Measurements from ENCODE around the gene CHD9NB.

CHD9NB gene

DNA sequence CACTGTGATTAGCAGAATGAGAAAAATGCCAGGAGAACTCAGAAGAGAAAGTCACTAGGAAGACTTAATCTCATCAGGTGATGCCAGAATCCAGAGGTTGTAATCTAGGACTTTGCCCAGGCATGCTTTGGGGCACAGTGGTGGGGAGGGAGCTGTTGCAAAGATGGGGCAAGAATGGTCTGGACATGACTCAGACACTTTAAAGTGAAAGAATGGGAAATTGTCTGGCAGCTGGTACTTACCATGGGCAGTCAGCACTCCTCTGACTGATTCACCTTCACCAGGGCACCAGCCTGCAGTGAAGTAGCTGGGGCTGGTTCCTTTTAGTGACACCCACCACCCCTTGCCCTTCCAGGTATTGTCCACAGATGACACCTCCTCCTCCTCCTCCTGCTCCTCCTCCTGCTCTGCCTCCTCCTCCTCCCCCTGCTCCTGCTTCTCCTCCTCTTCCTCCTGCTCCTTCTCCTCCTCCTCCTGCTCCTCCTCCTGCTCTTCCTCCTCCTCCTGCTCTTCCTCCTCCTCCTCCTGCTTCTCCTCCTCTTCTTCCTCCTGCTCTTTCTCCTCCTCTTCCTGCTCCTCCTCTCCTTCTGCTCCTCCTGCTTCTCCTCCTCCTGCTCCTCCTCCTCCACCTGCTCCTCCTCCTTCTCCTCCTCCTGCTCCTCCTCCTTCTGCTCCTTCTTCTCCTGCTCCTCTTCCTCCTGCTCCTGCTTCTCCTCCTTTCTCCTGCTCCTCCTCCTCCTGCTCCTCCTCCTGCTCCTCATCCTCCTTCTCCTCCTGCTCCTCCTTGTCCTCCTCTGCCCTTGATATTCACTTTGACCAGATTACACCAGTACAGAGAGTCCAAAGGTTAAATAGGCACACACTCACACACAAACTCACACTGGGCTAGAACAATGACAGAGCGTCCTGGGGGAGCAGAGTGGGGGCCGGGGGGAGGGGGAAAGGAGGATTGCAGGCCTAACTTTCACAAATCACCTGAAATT is at the start of gene CHD9NB:
Gene CHD9NB (minus strand): TSS at position 379 of the 983 bp plus-strand sequence. CDS start 8,739 bp downstream, outside the sequence.
- FAIRE-seq, result peak; percentile 74
- peak; percentile 81 for DNase-seq (ENCODE audit: low spot score)

DNA sequence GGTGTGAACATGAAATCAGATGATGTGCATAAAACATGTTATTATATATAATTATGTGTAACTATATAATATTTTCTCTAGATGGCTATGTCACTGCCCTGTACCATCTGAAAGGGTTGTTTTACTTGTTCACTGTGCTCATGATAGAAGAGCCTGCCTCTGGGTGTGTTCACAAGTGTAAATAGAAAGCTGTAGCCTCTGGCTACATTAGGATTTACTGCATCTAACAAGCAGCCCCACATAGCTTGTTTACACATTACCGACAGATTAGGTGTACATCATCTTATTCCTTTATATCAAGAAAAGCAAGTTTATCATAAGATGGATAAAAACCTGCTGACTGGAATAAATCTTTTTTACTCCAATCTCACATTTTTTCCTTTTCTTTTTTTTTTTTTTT is 48.2 kb upstream of the CHD9NB start:
- DNase-seq (ENCODE audit: low spot score) (no peak), FAIRE-seq (no peak)

DNA sequence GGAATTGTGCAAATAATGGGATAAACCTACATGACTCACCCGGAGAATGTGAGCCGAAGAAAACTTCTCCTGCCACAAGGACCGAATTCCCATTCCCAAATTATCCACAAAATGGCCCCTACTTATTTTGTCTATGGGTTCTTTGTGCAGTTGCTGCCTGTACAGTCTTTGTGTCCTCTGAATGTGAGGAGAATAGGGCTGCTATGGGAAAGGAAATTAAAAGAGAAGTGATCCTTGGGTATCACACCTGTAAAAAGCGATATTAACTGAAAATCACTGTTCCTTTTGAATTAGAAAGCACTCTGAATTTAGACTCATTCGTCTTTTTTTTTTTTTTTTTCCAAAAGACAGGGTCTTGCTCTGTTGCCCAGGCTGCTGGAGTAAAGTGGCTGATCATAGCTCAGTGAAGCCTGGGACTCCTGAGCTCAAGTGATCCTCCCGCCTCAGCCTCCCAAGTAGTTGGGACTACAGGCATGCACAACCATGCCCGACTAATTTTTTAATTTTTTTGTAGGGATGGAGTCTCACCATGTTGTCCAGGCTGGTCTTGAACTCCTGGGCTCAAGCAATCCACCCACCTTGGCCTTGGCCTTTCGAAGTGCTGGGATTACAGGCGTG is 47.5 kb upstream of the CHD9NB start:
- DNase-seq (ENCODE audit: low spot score), result no peak
- no peak for FAIRE-seq

DNA sequence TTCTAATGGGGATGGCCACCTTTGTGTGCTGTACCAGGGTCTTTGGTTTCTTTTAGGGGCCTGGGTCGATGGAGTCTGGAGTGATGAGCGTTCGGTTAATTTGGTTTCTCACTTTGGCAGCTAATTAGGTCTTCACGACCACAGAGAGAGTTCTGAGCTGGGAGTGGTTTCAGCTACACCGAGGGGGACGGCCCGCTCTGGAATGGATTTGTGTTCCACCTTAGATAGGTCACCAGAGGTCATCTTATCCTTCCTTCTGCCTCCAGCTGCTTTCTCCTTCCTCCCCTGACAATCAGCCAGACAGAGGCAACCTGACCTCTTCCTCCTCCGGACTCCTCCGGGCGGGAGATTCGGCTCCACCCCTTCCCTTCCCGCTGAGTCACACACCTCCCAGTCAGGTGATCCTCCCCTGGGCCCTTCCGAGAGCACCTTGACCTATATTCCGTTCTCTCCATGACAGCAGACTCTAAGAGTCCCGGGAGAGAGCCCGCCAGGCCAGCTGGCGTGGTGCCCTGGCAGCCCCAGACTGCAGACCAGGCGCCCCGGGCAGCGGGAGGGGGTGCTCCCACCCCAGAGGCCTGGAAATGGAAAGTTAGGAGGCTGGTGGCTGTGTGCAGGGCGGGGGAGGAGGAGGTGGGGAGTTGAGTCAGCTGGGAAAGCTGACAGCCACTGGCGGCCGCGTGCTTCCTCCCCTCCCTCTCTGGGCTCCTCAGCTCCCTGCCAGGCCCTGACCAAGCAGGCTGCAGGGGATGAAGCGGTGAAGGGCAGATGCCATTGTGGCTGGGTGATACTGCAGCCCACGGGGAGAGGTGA is 46.8 kb upstream of the CHD9NB start:
- peak; percentile 20 for FAIRE-seq
- peak; percentile 88 for DNase-seq (ENCODE audit: low spot score)

DNA sequence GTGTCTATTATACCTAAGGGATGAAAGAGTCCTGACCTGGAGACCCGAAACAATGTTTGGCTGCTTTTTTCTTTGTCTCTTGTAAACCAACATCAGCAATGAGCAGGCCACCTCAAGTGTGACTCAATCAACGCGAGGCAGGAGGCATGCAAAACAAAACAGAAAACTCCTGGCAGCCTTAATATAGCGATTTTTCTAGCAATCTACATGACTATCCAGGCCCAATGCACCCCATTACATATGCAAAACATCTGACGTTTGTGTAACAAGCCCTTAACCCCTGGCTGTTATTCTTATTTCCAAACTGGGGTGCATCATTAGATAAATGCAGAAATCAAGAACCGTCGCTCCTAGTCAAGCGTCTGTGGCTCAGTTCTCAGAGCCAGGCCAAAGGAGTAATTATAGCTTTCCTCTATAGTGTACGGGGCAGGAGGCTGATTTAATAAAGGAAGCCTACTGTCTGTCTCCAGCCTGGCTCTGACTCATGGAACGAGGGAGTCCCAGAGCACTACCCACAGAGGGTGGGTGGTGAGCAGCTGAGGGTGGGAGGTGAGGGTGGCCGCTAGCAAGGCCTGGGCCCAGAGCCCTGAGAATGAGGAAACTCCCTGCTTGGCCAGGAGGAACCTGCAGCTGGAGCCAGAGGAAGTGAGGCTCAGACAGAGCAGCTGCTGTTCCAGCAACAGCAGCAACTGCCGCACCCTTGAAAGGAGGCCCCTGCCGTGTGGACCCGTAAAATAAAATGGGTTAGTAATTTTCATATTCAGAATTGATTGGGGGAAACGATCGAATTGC is 46.0 kb upstream of the CHD9NB start:
- FAIRE-seq (no peak), DNase-seq (ENCODE audit: low spot score) (peak; percentile 76)

DNA sequence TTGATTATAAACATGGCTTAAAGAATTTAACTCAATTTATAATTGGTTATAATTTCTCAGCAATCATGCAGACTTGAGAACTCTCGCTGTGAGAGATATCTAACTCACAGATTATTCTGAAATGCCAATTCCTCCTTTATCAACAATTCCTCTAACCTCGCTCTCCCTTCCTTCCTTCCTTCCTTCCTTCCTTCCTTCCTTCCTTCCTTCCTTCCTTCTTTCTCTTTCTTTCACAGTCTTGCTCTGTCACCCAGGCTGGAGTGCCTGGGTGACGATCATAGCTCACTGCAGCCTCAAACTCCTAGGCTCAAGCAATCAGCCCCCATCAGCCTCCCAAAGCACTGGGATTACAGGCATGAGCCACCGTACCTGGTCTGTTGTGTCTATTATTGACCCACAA is 44.5 kb upstream of the CHD9NB start:
- DNase-seq (ENCODE audit: low spot score) (no peak), FAIRE-seq (no peak)

DNA sequence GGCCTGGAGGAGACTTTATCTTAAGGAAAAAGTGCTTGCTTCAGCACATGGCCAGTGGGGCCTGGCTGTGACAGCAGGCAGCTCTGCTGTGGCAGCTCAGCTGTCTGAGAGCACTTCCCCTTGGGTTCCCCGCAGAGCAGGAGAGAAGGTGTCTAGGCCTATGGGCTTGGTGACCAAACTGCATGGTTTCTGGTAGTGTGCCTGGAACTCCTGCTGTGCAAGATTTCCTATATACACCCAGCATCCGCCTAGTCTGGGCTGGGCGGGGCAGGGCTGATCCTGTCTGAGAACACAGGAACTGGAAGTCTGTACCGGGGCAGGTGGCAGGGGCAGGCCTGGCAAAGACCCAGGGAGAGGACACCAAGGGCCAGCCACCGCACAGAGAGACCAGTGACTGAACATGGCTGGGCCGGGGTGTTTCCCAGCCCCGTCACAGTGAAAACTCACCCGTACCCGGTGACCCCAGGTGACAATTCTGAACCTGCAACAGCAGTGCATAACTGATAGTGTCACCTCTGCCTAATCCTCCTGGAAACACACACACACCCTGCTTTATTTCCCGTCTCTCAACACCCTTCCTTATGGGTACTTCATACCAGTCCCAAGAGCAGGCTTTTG is 41.4 kb upstream of the CHD9NB start:
- FAIRE-seq, result no peak
- DNase-seq (ENCODE audit: low spot score), result no peak

DNA sequence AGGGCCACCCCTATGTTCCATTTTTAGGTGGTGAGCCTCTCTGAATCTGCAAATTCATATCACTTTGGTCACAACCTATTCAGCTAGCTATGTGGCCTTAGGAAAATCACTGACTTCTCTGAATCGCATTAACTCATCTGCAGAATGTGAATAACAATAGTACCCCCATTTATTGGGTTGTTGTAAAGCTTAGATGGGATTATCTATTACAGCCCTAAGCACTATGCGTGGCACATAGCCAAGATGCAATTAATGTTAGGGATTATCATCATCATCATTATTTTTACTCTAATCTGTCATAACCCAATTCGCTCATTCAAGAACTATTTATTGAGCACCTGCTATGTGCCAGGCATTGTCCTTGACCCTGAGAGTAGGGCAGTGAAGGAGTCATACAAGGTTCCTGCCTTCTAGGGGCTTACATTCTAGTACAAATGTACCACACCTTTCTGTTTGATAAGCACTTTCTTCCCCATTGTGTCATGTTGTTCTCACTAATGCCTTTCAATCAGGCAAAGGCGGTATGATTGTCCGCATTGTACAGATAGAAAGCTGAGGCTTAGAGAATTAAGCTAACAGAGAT is 40.6 kb upstream of the CHD9NB start:
- FAIRE-seq (no peak), DNase-seq (ENCODE audit: low spot score) (no peak)

DNA sequence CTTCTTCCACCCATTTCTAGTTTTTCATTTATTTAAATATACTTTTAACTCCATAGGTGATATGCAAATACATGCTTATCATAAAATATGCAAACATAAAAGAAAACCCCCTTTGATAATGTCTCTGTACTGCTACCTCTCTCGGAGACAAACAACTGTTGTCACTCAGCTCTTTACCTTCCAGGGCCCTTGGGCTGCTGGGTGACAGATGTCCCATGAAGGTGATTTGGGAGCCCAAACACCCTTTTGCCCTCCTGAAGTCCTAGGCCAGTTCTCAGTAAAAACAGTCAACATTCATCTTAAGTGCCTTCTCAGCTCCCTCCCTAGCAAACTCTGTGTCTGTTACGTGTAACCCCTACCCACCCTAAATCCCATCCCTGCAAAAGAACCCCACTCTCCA is 39.6 kb upstream of the CHD9NB start:
- FAIRE-seq, result no peak
- no peak for DNase-seq (ENCODE audit: low spot score)

DNA sequence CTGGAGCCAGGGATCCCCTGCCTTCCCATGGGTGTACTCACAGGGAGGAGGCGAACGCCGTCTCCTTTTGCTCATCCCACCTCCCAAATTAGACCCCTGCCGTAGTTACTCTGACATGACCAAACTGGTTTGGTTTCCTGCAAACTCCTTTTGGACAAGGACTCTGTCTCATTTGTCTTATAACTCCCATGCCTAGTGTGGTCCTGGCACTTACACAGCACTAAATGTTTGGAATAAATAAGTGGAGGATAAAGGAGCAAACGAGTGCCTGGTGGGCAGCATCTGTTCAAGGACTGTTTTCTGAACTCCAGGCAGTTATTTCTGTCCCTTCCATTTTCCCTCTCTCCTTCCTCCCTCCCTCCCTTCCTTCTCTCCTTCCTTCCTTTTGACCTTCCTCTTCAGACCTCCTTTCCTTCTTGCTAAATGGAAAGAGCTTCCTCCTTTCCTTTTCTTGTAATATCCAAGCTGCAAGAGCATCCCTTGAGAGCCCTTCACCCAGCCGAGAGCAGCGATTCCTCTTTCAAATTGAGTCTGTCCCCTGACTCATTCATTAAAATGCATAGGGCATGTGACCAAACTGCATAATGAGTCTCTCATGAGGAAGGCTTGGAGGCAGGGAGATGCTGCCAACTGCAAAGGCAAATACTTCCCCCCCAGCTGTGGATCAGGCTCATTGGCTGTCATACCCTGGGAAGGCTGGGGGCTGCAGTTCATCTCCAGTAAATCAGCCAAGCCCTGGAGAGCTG is 38.9 kb upstream of the CHD9NB start:
- DNase-seq (ENCODE audit: low spot score) (no peak), FAIRE-seq (no peak)

DNA sequence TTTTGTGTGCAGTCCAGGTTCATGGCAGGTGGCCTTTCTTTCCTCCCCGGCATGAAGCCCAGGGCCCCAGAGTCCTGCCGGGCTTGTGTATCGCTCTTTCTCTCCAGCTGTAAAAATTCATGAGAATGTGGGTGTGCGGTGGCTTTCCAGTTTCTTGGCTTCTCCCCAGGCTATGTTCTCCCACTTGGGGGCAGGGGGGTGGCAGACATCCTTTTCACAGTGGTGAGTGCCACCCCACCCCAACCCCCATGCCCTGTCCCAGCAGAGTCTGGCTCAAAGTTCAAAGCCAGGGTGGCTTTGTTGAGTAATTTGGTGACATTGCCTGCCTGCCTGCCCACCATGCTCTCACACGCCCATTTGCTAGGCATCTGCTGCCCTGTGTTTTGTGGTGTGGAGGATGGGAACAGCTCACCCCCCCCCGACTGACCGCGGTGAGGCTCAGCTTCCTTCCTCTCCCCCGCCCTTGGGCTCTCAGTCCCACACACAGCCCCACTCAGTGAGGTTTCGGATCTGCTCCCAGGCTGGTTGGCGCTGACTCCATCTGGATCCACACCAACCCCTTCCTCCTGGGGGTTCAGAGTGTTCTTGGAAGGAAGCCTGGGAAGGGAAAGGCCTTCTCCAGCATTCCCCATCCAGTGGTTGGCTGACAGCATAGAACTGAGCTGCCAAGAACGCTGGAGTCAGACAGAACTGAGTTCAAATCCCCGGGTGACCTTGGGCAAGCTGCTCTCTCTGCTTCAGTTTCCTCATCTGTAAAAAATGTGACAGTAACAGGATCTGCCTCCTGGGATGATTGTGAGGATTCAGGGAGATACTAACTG is 38.1 kb upstream of the CHD9NB start:
- FAIRE-seq, result no peak

DNA sequence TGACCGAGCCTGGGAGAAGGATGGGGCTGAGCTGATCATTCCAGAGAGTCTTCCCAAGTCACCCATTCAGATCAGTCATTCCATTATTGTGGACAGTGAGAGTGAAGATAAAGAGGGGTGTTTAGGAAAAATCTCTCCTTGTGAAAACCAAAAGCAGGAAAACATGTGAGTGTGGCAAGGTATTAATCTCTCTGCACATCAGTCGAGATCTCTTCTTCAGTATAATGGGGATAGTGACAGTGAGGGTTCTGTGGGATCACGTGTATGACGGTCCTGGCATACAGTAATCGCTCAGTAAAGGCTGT is 37.5 kb upstream of the CHD9NB start:
- no peak for DNase-seq (ENCODE audit: low spot score)
- FAIRE-seq, result no peak

More for the DNA sequence above, 38.1 kb upstream of the CHD9NB start:
- DNase-seq (ENCODE audit: low spot score), result peak; percentile 67

DNA sequence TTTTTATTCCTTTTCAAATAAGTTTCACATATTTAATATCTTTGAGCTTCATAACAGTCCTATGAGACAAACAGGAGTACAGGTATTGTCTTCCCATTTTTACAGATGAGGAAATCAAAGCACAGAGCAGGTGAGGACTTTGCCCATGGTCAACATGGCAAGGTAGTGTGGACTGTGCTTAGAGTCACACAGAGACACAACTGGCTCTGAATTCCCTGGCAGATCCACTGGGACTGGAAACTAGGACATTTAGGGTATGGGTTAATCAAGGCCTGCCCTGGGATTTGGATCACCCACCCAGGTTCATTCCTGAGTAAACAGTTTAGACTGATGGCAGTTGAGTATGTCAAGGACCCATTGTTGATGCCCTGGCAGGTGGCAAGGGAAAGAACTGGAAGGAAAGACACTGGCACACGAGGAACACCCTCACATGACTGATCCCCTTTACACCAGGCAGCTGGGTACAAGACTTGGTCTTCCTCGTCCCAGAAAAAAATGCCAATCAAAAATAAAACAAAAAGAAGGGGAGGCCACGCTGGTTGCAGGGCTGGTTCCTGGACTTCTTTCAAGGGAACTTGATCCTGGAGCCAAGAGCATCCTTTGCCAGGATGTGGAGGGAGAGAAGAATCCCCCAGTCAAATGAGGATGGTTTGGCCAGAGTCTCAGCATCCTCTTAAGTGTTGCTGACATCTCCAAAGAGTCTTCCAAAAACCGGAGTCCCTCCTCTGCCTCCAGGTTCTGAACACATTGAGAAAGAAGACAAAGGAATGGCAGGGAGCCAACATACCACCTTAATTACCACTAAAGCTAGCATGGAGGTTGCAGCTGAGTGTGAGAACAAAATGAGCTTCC is 37.0 kb upstream of the CHD9NB start:
- FAIRE-seq, result no peak

DNA sequence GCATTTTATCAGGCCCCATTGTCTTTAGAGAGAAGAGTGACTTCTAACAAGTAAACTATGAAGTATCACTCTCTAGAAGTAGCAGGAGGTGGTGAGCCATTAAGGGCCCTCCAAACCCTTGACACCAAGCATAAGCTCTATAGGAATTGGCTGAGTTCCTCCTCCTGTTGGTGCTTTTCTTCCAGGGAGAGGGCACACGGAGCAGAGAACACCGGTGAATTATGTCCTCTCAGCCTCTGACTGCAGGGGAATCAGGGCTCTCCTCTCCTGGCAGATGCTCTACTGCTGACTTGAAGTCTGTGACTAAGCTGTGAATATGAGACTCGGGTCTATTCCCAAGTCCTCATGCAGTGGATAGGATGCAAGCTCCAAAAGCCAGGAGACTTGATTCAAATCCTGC is 34.4 kb upstream of the CHD9NB start:
- FAIRE-seq, result no peak
- no peak for DNase-seq (ENCODE audit: low spot score)

More for the DNA sequence above, 37.0 kb upstream of the CHD9NB start:
- no peak for DNase-seq (ENCODE audit: low spot score)

DNA sequence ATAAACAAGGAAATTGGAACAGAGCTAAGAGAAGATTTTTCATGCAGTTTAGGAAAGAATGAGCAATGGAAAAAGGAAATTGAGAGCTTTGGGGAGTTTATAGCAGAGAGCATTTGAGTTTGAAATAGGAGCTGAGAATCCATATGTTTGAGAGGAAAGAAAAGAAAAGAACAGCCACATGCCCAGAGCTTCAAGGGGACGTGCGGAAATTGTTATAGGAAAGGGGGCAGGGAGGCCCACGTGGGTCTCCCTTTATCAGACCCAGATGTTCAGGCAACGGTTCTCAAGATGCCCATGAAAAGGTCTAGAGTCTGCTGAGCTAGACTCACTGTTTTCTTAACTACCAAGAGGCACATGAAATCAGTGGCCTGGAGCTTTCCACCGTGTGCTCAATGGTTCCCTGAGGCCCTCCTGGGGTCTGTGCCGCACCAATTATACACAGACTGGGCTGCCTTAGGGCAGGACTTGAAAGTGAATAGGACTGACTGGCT is 33.3 kb upstream of the CHD9NB start:
- DNase-seq (ENCODE audit: low spot score), result no peak
- no peak for FAIRE-seq

DNA sequence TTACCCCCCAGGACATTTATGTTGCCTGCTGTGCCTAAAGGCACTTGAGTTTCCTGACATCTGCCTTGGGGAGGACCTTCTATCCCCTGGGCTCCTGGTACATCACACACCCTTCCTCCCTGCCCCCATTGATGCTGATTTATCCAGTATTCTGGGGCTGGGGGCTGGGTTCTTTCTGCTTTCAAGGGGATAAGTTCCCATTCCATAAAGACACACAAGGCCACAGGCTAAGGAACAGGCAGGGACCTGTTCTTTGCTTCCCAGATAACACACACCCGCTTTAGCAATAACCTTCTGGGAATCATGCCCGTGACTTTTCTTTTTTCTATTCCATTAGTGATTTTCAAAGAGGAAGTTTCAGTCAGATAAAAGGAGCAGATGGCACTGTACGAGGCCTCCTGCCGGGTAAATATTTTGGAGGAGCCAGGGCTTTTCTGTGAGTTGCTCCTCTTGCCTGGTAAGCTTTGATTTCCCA is 32.7 kb upstream of the CHD9NB start:
- FAIRE-seq (no peak), DNase-seq (ENCODE audit: low spot score) (no peak)

DNA sequence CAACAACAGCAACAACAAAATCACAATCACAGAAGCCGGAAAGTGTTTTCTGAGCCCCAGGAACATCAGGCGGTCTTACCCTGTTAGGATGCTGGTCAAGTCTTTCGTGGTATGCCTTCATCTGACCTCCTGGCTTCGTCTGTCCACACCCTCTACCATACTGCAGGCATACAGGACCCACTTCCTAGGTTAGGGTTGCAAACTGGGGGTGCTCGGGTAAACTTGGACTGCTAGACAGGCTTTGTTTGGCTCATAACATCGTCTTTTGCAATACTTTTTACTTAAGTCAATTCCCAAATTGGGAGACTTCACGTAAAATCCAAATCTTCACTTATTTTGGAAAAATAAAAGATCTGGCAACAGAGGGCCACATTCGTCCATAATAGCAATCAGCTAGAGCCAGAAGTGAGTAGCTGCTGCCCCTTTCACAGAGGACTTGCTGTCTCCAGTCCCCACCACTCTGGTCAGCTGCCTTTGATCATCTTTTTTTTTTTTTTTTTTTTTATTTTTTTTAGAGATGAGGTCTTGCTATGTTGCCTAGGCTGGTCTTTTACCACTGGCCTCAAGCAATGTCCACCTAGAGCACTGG is 32.1 kb upstream of the CHD9NB start:
- no peak for FAIRE-seq
- DNase-seq (ENCODE audit: low spot score), result no peak

All from urothelium cell line (cell line).